AG08395 (cell line): Measurements from ENCODE around the gene UBE2J2.

Experiments
- DNase-seq: peaks from one replicate; pipeline ENCODE4 v3.0.0; 2012; ENCODE audit warnings: mixed read lengths, low spot score

The UBE2J2 gene

DNA sequence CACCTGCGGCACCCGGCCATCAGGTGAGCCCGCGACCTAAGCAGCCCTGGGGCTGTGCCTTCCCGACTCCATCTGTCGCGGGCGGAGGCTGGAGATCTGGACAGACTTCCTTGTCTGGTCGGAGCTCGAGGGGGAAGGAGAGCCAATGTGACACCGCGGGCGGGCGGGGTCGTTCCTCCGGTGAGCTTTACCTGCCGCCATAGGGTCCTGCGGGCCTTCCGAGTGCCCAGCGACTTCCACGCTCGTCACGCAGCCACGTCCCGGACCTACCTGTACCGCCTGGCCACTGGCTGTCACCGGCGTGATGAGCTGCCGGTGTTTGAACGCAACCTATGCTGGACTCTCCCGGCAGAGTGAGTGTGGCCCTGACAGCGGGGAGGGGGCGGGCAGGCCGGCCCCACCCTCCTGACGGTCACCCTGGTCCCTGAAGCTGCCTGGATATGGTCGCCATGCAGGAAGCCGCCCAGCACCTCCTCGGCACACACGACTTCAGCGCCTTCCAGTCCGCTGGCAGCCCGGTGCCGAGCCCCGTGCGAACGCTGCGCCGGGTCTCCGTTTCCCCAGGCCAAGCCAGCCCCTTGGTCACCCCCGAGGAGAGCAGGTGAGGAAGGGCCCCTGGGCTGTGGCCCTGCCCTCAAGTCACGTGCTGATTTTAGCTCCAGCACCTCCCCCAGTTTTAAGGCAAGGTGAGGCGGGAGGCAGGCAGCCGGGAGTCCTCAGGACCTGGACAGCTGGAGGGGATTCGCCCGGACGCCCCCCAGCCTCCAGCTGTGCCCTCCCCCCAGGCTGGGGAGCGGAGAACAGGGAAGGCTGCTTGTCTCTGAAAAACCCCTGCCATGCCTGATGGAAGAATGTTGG is 35.8 kb upstream of the UBE2J2 start:
- DNase-seq = no peak

DNA sequence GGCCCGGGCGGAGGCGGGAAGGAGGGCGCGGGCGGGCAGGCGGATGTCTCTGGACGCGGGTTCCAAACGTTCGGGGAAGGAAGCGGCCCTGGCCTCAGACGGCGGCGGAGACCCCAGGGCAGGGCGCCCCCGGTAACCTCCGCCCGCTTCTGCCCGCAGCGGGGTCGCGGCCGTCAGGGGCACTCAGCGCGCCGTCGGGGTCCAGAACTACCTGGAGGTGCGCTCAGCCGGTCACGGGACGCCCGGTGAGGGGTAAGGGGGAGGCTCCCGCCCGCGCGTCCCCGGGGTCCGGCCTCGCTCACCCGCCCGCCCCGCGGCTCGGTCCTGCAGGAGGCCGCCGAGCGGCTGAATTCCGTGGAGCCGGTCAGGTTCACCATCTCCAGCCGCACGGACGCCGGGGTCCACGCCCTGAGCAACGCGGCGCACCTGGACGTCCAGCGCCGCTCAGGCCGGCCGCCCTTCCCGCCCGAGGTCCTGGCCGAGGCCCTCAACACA is 35.1 kb upstream of the UBE2J2 start:
- DNase-seq = no peak

GRCh38 chr1:1307923-1308755 is 34.5 kb upstream of the UBE2J2 start, which contains the start of the genes ACAP3 and PUSL1:
Gene ACAP3 (minus strand): TSS chr1:1307930. CDS start chr1:1307815, 115 bp downstream.
Gene PUSL1 (plus strand): TSS chr1:1308597. CDS start chr1:1308644, 47 bp downstream.
- DNase-seq = peak; percentile 99

- DNase-seq = no peak
These were observed 33.7 kb upstream of the UBE2J2 start for GRCh38 chr1:1307261-1307922.

- DNase-seq = no peak
These were observed 33.1 kb upstream of the UBE2J2 start for GRCh38 chr1:1306661-1307260.

- no peak for DNase-seq
These were observed 32.5 kb upstream of the UBE2J2 start for GRCh38 chr1:1306070-1306660.

DNA sequence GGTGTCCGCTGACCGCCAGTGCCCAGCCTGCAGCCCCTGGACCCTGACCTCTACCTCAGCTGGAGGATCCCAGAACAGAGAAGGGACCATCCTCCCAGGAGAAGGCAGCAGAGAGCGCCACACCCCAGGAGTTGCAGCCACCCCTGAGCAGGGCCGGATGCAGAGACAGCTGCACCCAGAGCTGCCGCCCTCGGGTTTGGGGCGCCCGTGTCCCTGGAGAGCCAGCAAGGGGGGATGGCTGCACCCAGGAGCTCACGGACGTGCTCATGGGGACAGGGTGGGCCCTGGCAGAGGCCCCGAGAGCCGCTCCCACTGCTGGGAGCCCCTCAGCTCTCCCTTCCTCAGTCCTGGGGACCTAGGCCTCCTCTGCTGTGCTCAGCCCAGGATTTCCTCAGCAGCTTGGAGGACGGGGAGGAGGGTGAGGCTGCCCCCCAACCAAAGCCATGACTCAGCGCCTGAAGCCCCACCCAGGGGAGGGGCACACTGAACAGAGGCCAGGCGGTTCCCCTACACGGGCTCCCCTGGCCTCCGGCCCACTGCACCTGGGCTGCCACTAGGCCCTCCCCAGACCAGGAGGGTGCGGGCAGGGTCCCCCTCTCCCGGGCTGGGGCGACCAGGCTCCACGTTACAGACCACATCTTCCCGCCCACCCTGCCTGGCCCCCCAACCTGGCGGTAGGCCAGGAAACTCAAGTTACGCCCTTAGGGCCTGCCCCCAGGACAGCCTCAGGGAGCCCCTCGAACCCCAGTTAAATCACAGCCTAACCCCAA is 31.8 kb upstream of the UBE2J2 start:
- DNase-seq = peak; percentile 80

GRCh38 chr1:1304331-1305299 is 31.0 kb upstream of the UBE2J2 start:
- peak; percentile 78 for DNase-seq

- no peak for DNase-seq
These were observed 30.1 kb upstream of the UBE2J2 start for GRCh38 chr1:1303736-1304135.

- DNase-seq = no peak
These were observed 29.4 kb upstream of the UBE2J2 start for GRCh38 chr1:1302951-1303509.

GRCh38 chr1:1302006-1302430 is 28.4 kb upstream of the UBE2J2 start:
- DNase-seq = no peak

DNA sequence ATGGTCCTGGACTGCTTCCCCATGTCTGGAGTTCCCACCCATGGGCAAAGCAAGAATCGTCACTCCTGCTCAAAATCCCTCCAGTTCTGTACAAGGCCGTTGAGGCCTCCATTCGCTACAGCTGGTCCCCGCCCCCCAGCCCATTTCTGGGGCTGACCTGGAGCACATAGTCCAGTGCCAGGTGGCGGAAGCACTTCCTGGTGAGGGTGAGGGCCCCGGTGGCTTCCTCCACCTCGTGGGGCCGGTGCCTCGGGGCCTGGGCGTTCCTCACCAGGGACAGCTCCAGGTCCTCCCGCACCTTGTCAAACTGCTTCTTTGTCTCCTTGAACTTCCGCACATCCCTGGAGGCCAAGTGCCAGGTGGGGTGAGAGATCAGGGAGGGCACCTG is 26.7 kb upstream of the UBE2J2 start:
- no peak for DNase-seq

DNA sequence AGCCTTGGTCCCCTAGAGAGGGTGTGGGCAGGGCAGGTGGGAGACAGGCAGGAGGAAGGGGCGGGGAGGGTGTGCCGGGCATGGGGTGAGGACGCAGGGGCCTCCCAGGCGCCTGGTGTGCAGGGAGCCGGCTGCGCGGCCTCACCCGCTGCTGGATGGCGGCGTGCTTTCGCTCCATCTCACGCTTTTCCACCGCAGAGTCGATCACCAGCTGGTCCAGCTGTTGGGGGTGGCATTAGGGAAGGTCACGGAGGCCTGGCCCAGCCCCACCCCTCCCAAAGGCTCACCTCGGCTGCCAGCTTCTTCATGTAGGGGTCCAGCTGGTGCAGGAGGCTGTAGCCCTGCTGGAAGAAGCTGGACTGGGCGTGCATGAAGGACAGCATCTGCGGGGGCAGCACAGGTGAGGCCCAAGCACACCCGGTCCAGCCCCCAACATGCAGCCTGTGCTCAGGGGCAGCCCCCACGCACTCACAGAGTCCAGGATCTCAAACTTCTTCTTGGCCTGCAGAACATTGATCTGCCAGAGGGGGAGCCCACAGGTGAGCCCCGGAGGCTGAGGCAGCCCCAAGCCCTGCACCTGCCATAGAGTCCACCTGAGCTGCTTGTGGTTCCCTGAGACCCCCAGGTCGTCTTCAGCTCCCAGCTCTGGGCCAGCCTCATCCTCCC is 26.2 kb upstream of the UBE2J2 start:
- DNase-seq = no peak

DNA sequence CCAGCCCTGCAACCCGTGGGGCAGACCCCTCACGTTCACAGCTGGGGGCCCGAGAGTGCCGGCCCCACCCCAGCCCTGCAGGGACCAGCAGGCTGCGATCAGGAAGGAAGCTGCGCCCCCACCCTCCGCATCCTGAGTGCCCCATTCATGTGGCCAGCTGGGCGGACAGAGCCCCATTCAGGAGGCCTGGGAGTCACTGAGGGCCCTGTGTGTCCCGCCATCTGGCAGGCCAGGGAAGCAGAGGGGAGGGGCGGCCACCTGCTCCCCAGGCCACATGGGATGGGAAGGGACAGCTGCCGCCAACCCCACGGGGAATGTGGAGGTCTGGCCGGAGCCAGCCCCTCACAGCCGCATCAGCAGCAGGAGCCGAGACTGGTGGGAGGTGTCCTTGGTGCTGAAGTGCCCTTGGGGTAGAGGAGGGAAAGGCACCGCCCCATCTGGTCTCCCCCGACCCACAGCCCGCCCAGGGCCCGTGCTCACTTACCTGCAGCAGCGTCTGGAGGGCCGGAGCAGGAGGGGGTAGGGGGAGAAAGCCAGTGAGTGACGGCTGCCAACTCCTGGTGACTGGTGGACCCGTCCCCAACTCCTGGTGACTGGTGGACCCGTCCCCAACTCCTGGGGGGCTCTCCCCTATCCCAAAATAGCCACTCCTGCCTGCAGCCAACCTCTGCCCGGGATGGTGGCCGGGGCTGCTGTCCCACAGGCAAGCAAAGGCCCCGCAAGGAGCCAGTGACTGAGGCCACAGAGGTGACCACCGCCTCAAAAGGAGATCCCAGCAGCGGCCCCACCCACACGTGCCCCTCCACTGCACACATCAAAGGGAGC is 25.4 kb upstream of the UBE2J2 start:
- no peak for DNase-seq

DNA sequence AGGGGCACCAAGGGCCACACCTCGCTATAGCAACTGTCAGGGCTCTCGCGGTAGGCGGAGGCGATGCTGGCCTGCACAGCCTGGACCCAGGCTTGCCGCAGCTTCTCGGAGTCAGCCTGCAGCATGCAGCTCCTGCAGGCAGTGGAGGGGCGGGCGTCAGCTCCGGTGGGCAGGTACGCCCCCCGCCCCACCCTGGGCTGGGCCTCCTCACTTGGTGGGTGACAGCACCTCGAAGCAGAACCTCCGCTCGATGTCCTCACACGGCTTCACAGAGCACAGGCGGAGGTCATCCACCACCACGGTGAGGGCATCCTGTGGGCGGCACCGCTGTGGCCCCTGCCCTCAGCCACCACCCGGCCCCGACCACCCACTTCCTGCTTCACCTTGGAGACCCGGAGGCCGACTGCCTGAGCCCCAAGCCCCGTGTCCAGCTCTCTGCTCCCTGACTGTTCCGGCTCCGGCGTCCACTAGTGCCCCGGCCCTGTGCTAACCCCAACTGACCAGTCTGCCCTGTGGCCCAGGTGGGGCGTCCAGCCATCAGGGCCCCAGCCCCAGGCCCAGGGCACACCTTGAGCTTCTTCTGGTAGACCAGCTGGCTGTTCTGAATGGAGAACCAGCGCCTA is 24.3 kb upstream of the UBE2J2 start:
- DNase-seq = no peak

DNA sequence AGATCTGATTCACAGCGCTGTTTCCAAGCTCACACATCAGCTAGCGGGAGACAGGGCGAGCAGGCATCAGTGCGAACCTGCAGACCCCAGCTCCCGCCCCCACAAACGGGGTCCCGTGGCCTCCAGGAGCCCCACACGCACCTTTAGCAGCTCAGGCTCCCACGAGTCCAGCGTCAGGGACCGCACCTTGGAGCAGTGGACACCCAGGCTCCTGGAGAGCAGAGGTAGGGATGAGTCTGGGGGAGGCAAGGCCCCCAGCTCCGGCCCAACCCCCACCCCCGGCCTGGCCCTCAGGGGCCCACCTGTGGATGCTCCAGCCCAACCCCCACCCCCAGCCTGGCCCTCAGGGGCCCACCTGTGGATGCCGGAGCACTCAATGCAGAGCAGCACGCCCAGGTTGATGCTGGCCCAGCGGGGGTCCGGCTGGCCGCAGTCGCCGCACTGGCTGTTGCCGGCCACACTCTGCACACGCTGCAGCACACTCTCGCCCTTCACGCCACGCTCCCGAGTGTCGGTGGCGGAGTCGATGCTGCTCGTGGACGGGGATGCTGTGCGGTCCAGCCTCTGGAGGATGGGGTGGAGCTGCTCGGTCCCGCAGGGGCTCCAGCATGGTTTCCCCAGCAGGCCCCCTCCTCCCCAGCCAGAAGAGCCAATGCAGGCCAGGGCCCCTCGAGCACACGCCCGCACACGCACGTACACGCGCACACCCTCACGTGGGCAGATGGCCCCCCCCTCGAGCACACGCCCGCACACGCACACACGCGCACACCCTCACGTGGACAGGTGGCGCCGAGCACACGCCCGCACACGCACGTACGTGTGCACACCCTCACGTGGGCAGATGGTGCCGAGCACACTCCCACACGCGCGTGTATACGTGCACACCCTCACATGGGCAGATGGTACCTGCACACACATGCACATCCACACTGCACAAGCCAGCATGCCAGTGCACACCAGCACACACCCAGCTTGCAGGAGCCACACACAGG is 22.7 kb upstream of the UBE2J2 start:
- no peak for DNase-seq
